Cardiac muscle cell (in vitro differentiated cells and primary cell): Measurements from ENCODE around the gene LILRB4. TPM values are rescaled to one million over a fixed set of nuclear protein-coding genes. Genes with fewer than 3 reads are reported as not detected.
"Not testable (repeated sequence)": the region's sequence is repeated elsewhere in the genome, so short reads cannot be mapped to it uniquely, and the experiment has no call there.

Experiments
- DNase-seq, 2 donors: peaks; one replicate each; pipeline versions ENCODE4 v3.0.0 to v3.0.0-alpha.2; 2010 to 2017; ENCODE audit warnings: low read depth in 1 of 2, low spot score in 1 of 2
- H3K27ac ChIP-seq: fragments of 200-600 bp; sonication (generic); 2 replicates; pipeline ENCODE4 v1.5.1; 2016
- H3K27me3 ChIP-seq: fragments of 200-600 bp; sonication (generic); 2 replicates; pipeline ENCODE4 v1.6.0; 2016; ENCODE audit warnings: control low read depth
- H3K36me3 ChIP-seq: fragments of 200-600 bp; sonication (generic); 2 replicates; pipeline ENCODE4 v1.5.1; 2016; ENCODE audit warnings: control low read depth
- H3K4me1 ChIP-seq: fragments of 200-600 bp; sonication (generic); 2 replicates; pipeline ENCODE4 v1.8.1; 2017; ENCODE audit warnings: low read depth, mild to moderate bottlenecking, mixed run types
- H3K4me3 ChIP-seq: fragments of 200-600 bp; sonication (generic); 2 replicates; pipeline ENCODE4 v1.5.1; 2016; ENCODE audit warnings: mild to moderate bottlenecking
- H3K9me3 ChIP-seq: fragments of 200-600 bp; sonication (generic); 2 replicates; pipeline ENCODE4 v1.5.1; 2017; ENCODE audit warnings: low read depth, mild to moderate bottlenecking, control low read depth
- polyA plus RNA-seq: library from polyadenylated mRNA; unstranded; fragments of >200 nt; fragmentation: Nextera tagmentation; extraction: Ambion mirVana; gene quantifications from 2 replicates; pipeline ENCODE4 v1.2.1, GENCODE V29; 2016
- total RNA-seq: library from RNA; depleted of rRNA; stranded (reverse); fragments of >200 nt; gene quantifications from 2 replicates; pipeline ENCODE4 v1.2.3, GENCODE V29; 2016
- TF ChIP-seq, protein P1 (sequence below): IDR thresholded peaks from 2 replicates; pipeline ENCODE4 v1.5.1; 2012; ENCODE audit warnings: low read depth, mild to moderate bottlenecking, low read length

LILRB4 gene
- total and polyA plus RNA-seq, 2 experiments from 2014 or later = not detected

- Histone ChIP-seq H3K4me3 (no peak overlapping the region), H3K9me3 (no peaks in the 10 kb centered on the region), H3K36me3 (no peaks in the 10 kb centered on the region), H3K27ac (no peak overlapping the region), H3K4me1 (no peaks in the 10 kb centered on the region), H3K27me3 (no peaks in the 10 kb centered on the region)
- DNase-seq = no peak
- TF ChIP-seq, protein P1, sequence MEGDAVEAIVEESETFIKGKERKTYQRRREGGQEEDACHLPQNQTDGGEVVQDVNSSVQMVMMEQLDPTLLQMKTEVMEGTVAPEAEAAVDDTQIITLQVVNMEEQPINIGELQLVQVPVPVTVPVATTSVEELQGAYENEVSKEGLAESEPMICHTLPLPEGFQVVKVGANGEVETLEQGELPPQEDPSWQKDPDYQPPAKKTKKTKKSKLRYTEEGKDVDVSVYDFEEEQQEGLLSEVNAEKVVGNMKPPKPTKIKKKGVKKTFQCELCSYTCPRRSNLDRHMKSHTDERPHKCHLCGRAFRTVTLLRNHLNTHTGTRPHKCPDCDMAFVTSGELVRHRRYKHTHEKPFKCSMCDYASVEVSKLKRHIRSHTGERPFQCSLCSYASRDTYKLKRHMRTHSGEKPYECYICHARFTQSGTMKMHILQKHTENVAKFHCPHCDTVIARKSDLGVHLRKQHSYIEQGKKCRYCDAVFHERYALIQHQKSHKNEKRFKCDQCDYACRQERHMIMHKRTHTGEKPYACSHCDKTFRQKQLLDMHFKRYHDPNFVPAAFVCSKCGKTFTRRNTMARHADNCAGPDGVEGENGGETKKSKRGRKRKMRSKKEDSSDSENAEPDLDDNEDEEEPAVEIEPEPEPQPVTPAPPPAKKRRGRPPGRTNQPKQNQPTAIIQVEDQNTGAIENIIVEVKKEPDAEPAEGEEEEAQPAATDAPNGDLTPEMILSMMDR = no peak
Measured at GRCh38 chr19:54694648-54695047, 31.9 kb downstream of the LILRB4 start.

GRCh38 chr19:54696117-54696548, 33.3 kb downstream of the LILRB4 start:
- no peaks in the 10 kb centered on the region for H3K4me1 ChIP-seq
- DNase-seq = no peak

GRCh38 chr19:54696766-54697165, 34.0 kb downstream of the LILRB4 start:
- Histone ChIP-seq H3K4me1 (no peaks in the 10 kb centered on the region), H3K36me3 (no peaks in the 10 kb centered on the region), H3K4me3 (no peak overlapping the region), H3K9me3 (no peaks in the 10 kb centered on the region), H3K27ac (no peak overlapping the region), H3K27me3 (no peaks in the 10 kb centered on the region)
- TF ChIP-seq, protein P1 = no peak
- no peak for DNase-seq

More at GRCh38 chr19:54696117-54696548, 33.3 kb downstream of the LILRB4 start:
- Histone ChIP-seq H3K27ac (no peak overlapping the region), H3K27me3 (no peaks in the 10 kb centered on the region), H3K9me3 (no peaks in the 10 kb centered on the region), H3K4me3 (no peak overlapping the region), H3K36me3 (no peaks in the 10 kb centered on the region)
- TF ChIP-seq, protein P1 = no peak

DNA sequence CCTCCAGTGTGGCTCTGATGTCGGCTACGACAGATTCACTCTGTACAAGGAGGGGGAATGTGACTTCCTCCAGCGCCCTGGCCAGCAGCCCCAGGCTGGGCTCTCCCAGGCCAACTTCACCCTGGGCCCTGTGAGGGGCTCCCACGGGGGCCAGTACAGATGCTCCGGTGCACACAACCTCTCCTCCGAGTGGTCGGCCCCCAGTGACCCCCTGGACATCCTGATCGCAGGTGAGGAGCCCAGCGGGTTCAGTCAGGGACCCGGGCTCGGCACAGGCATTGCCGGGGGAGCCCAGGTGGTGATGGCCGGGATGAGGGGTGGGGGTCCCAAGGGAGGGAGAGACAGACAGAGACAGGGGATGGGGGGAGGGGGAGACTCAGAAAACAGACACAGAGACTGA, 34.9 kb downstream of the LILRB4 start:
- not testable (repeated sequence) for H3K36me3 ChIP-seq, H3K27ac ChIP-seq, H3K9me3 ChIP-seq, DNase-seq, H3K27me3 ChIP-seq, H3K4me1 ChIP-seq, H3K4me3 ChIP-seq

GRCh38 chr19:54704928-54705327, 42.1 kb downstream of the LILRB4 start:
- H3K36me3 ChIP-seq = no peaks in the 10 kb centered on the region
- H3K9me3 ChIP-seq = no peaks in the 10 kb centered on the region
- H3K27me3 ChIP-seq = no peaks in the 10 kb centered on the region
- no peak overlapping the region for H3K4me3 ChIP-seq
- no peaks in the 10 kb centered on the region for H3K4me1 ChIP-seq
- no peak for DNase-seq
- TF ChIP-seq, protein P1 = no peak
- no peak overlapping the region for H3K27ac ChIP-seq

- no peak for DNase-seq
- no peak overlapping the region for H3K27ac ChIP-seq
- H3K36me3 ChIP-seq = no peaks in the 10 kb centered on the region
- H3K27me3 ChIP-seq = no peaks in the 10 kb centered on the region
- TF ChIP-seq, protein P1 = no peak
- H3K4me1 ChIP-seq = no peaks in the 10 kb centered on the region
- H3K9me3 ChIP-seq = no peaks in the 10 kb centered on the region
- H3K4me3 ChIP-seq = no peak overlapping the region
Measured at GRCh38 chr19:54707962-54708361, 45.2 kb downstream of the LILRB4 start.
